Gastroesophageal sphincter (tissue), 4 donors: ENCODE data around the gene MTFP1. TPM values are rescaled to one million over a fixed set of nuclear protein-coding genes. Genes with fewer than 3 reads are reported as not detected.
A peak's percentile ranks its signal among the peaks of the same experiment; 100 is the strongest.

Source experiments
- ATAC-seq: fragments of 150-250 bp; one replicate; pipeline ENCODE4 v1.9.1; 2016; ENCODE audit warnings: mild to moderate bottlenecking, moderate library complexity
- H3K27ac ChIP-seq, 4 donors: fragments of 200-600 bp; sonication (generic) in 3 of 4; 1 replicate in 3 of 4; 2 replicates in 1 of 4; pipeline ENCODE4 v1.5.1; 2016 to 2019
- H3K27me3 ChIP-seq: fragments of 200-600 bp; sonication (generic); one replicate; pipeline ENCODE4 v1.5.1; 2019
- H3K36me3 ChIP-seq, 2 donors: fragments of 200-600 bp; sonication (generic); one replicate each; pipeline ENCODE4 v1.5.1; 2019; ENCODE audit warnings: control low read depth in 1 of 2
- H3K4me1 ChIP-seq, 3 donors: fragments of 200-600 bp; sonication (generic); 1 replicate in 2 of 3; 2 replicates in 1 of 3; pipeline ENCODE4 v1.5.1; 2016 to 2019; ENCODE audit warnings: control low read depth in 2 of 3
- H3K4me3 ChIP-seq, 2 donors: fragments of 200-600 bp; sonication (generic); one replicate each; pipeline ENCODE4 v1.5.1; 2019; ENCODE audit warnings: mild to moderate bottlenecking in 1 of 2, moderate library complexity in 1 of 2
- H3K9me3 ChIP-seq, 3 donors: fragments of 200-600 bp; sonication (generic); one replicate each; pipeline ENCODE4 v1.5.1; 2017 to 2019; ENCODE audit warnings: control low read depth in 2 of 3
- EP300 ChIP-seq: sonication (generic); formaldehyde crosslinking; IDR thresholded peaks from one replicate; pipeline ENCODE4 v1.6.1; 2017; ENCODE audit warnings: antibody characterized with exemption, mild to moderate bottlenecking
- POLR2A ChIP-seq, 2 donors: fragments of 450-650 bp; IDR thresholded peaks; one replicate each; pipeline ENCODE4 v1.6.1; 2017; ENCODE audit warnings: antibody characterized with exemption in 2 of 2, mild to moderate bottlenecking in 2 of 2, moderate library complexity in 1 of 2
- POLR2AphosphoS5 ChIP-seq: sonication (generic); formaldehyde crosslinking; IDR thresholded peaks from one replicate; pipeline ENCODE4 v1.6.1; 2017; ENCODE audit warnings: antibody characterized with exemption
- WGBS, 2 donors: methylation state at CpG; one replicate each; pipeline ENCODE4 v1.1.5; 2018; ENCODE audit warnings: low coverage in 1 of 2; 5-methylcytosine and 5-hydroxymethylcytosine counted together
- total RNA-seq, 4 donors: library from RNA; depleted of rRNA; stranded (reverse); fragments of >200 nt; gene quantifications; one replicate each; pipeline ENCODE4 v1.1.0, GENCODE V29; 2016
- TF ChIP-seq, protein P1 (sequence below), 4 experiments: fragments of 200-600 bp in 2 of 4; fragments of 450-650 bp in 2 of 4; sonication (generic) in 1 of 4; IDR thresholded peaks; one replicate each; pipeline ENCODE4 v1.5.1; 2017 to 2019; ENCODE audit warnings: antibody characterized with exemption in 4 of 4, mild to moderate bottlenecking in 2 of 4, moderate library complexity in 2 of 4

MTFP1 gene
- total RNA-seq, 4 donors from 2014 or later: 1.1 to 10.3 (median 6.3) TPM

DNA sequence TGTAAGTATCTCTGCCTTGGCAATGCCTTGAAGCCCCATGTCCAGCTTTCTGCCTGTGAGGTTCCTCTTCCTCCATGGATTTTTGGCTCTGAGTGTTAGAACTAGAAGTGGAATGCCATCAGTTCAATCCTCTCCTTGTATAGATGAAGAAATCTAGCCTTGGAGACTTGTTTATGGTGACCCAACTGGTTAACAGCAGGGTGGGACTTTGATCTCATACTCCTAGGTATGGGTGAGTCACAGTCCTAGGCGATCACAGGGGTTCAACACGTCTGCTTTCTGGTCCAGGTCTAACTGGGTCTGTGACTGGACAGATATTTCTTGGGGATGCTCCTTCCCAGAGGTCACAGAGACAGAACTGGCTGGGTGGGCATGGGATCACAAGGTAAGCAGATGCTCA is 9.2 kb upstream of the MTFP1 start:
- no peak overlapping the region for H3K4me3 ChIP-seq
- no peak for ATAC-seq
- no peaks in the 10 kb centered on the region for H3K9me3 ChIP-seq
- H3K27me3 ChIP-seq: no peaks in the 10 kb centered on the region
- H3K27ac ChIP-seq: no peak overlapping the region
- TF ChIP-seq POLR2AphosphoS5 (no peak), POLR2A (IDR thresholded peaks at IDR 0.05) (no peak), EP300 (no peak)
- TF ChIP-seq, protein P1, sequence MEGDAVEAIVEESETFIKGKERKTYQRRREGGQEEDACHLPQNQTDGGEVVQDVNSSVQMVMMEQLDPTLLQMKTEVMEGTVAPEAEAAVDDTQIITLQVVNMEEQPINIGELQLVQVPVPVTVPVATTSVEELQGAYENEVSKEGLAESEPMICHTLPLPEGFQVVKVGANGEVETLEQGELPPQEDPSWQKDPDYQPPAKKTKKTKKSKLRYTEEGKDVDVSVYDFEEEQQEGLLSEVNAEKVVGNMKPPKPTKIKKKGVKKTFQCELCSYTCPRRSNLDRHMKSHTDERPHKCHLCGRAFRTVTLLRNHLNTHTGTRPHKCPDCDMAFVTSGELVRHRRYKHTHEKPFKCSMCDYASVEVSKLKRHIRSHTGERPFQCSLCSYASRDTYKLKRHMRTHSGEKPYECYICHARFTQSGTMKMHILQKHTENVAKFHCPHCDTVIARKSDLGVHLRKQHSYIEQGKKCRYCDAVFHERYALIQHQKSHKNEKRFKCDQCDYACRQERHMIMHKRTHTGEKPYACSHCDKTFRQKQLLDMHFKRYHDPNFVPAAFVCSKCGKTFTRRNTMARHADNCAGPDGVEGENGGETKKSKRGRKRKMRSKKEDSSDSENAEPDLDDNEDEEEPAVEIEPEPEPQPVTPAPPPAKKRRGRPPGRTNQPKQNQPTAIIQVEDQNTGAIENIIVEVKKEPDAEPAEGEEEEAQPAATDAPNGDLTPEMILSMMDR (IDR thresholded peaks at IDR 0.05): no peak
- H3K4me1 ChIP-seq: peaks cover 0 to 18% (median 3%) of the 10 kb centered on the region in 3 donors
- peaks cover 0 to 91% of the 10 kb centered on the region in 2 donors for H3K36me3 ChIP-seq
- WGBS, 2 donors: no CpG with 5 or more reads among the region's 2 CpGs

DNA sequence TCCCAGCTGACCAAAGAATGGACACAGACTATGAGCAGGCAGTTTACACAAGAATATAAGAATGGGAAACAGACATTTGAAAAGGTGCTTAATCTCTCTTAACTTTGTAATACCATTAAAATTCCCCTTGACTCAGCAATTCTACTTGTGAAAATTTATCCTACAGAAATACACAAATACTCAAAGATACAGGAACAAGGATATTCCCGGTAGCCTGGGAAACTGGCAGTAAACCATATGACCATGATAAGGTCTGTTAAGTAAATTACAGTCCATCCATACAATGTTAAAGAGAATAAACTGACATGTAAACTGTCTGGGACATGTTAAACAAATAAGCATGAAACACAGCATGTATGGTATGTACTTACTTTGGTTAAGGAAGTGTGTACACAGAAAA is 8.7 kb upstream of the MTFP1 start:
- 20 to 30% methylated on average over 1 of the region's 1 CpG for WGBS, 2 donors
- Histone ChIP-seq H3K9me3 (no peaks in the 10 kb centered on the region), H3K27ac (no peak overlapping the region), H3K36me3 (peaks cover 0 to 88% of the 10 kb centered on the region in 2 donors), H3K4me3 (no peak overlapping the region), H3K27me3 (no peaks in the 10 kb centered on the region), H3K4me1 (peaks cover 0 to 23% (median 5%) of the 10 kb centered on the region in 3 donors)
- TF ChIP-seq EP300: no peak
- ATAC-seq: no peak

DNA sequence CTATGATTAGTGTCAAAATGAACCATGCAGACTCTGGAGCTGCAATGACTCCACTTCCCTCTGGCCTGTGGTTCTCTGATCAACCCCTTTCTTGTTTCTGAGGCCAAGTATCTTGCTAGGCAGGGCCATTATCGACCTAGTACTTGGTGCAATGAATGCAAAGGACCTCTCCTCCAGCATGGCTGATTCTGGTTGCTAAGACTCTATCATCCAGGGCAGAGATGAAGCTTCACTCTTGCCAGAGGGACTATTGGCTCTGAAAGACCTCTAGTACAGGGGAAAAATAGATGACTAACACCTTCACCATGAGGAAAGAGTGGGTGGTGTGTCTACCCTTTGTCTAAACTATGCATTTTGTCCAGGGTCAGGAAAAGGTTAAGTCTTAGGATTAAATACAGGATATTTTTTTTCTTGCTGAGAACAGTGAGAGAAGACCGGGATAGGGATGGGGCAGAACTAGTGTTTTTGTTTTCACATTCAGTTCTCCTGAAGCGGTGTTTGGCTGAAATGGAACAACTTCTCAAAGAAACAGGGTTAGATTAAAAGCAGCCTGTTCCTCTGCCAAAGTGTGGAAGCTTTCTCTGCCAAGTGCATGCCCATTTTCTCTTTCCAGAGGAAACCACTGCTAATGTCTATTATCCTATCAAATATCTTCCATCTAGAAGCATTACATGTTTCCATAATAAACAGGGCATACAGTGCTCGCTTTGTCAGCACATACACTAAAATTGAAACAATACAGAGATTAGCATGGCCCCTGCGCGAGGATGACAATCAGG is 5.0 kb upstream of the MTFP1 start:
- no peak for ATAC-seq
- Histone ChIP-seq H3K4me3 (no peak overlapping the region), H3K36me3 (peaks cover 0 to 53% of the 10 kb centered on the region in 2 donors), H3K9me3 (no peaks in the 10 kb centered on the region), H3K27me3 (no peaks in the 10 kb centered on the region), H3K4me1 (peaks cover 0 to 51% (median 27%) of the 10 kb centered on the region in 3 donors), H3K27ac (peak overlapping the region in 3 of 4 donors; percentile 49 to 98 (median 53))
- TF ChIP-seq, protein P1 (IDR thresholded peaks at IDR 0.05): no peak
- TF ChIP-seq POLR2AphosphoS5: peak; percentile 67
- TF ChIP-seq POLR2A (IDR thresholded peaks at IDR 0.05): no peak
- TF ChIP-seq EP300: no peak
- 50 to 61% methylated on average over 5 of the region's 6 CpGs for WGBS, 2 donors

DNA sequence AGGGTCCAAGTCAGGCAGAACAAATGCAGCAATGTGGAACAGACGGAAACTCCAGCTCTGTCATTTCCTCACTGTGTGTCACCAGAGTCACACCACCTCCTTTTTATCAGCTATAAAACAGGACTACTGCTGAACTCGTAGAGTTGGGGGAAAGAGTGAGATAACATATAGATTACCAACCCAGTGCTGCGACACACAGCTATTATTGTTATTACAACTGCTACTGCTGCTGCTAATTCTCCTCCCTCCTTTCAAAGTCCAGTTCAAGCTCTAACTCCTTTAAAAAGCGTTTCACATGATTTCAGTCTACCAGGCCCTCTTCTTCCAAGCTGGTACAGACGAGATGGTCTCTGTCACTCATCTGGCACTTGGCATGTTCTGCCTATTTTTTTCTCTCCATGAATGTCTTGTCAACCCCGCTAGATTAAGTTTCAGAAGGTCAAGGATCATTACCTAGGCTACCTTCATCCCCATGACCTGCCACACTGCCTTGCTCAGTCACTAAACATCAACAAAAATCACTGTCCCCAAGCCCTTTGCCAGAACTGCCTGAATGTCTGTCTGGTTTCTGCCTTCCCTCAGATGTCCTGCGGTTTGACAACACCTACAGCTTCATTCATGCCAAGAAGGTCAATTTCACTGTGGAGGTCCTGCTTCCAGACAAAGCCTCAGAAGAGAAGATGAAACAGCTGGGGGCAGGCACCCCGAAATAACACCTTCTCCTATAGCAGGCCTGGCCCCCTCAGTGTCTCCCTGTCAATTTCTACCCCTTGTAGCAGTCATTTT is 3.7 kb upstream of the MTFP1 start:
- WGBS, 2 donors: 60 to 71% methylated on average over 6 of the region's 8 CpGs

More for the DNA sequence above, 3.7 kb upstream of the MTFP1 start:
- H3K4me3 ChIP-seq: peak overlapping the region in 1 of 2 donors; percentile 66
- no peaks in the 10 kb centered on the region for H3K27me3 ChIP-seq
- no peak for ATAC-seq
- H3K36me3 ChIP-seq: peaks cover 0 to 39% of the 10 kb centered on the region in 2 donors
- peak overlapping the region; percentile 84 to 99 (median 96) for H3K27ac ChIP-seq
- no peaks in the 10 kb centered on the region for H3K9me3 ChIP-seq
- peaks cover 0 to 64% (median 34%) of the 10 kb centered on the region in 3 donors for H3K4me1 ChIP-seq
- TF ChIP-seq EP300: no peak
- no peak for TF ChIP-seq POLR2A (IDR thresholded peaks at IDR 0.05)
- no peak for TF ChIP-seq POLR2AphosphoS5
- TF ChIP-seq, protein P1 (IDR thresholded peaks at IDR 0.05): no peak
